ENCODE data around the gene CLEC2L.

CLEC2L gene

GRCh38 chr7:139587535-139587934 is 64.0 kb downstream of the CLEC2L start:
- TF ChIP-seq ZFP30 (CRISPR knock-in tag; IDR thresholded peaks at IDR 0.05) (no peak), OSR1 (CRISPR knock-in tag; IDR thresholded peaks at IDR 0.05) (no peak), ZNF565 (CRISPR knock-in tag; conservative IDR thresholded peaks at IDR 0.05; ENCODE audit: low read depth) (no peak), TCF4 (CRISPR knock-in tag; IDR thresholded peaks at IDR 0.05; ENCODE audit: borderline replicate concordance) (no peak), CSDC2 (CRISPR knock-in tag; IDR thresholded peaks at IDR 0.05) (no peak), ZNF70 (CRISPR knock-in tag; IDR thresholded peaks at IDR 0.05) (no peak), GLIS3 (CRISPR knock-in tag; IDR thresholded peaks at IDR 0.05) (no peak), TSHZ2 (CRISPR knock-in tag; IDR thresholded peaks at IDR 0.05) (no peak), TOX (CRISPR knock-in tag; IDR thresholded peaks at IDR 0.05; ENCODE audit: borderline replicate concordance) (no peak), ISL1 (CRISPR knock-in tag; IDR thresholded peaks at IDR 0.05) (no peak), PPARA (CRISPR knock-in tag; IDR thresholded peaks at IDR 0.05; ENCODE audit: borderline replicate concordance) (no peak), ZNF8 (CRISPR knock-in tag; IDR thresholded peaks at IDR 0.05) (no peak), RARB (CRISPR knock-in tag; IDR thresholded peaks at IDR 0.05) (no peak), CREB5 (CRISPR knock-in tag; IDR thresholded peaks at IDR 0.05; ENCODE audit: low read depth) (no peak)
- no peak for ATAC-seq

- ATAC-seq, result no peak
- TF ChIP-seq ZNF565 (CRISPR knock-in tag; conservative IDR thresholded peaks at IDR 0.05; ENCODE audit: low read depth) (no peak), CSRNP3 (CRISPR knock-in tag; IDR thresholded peaks at IDR 0.05) (no peak), TOX (CRISPR knock-in tag; IDR thresholded peaks at IDR 0.05; ENCODE audit: borderline replicate concordance) (no peak)
Observed at GRCh38 chr7:139588632-139589031, 65.1 kb downstream of the CLEC2L start.

- ATAC-seq, result no peak
- no peak for TF ChIP-seq POU6F1 (CRISPR knock-in tag; IDR thresholded peaks at IDR 0.05; ENCODE audit: borderline replicate concordance, low read depth)
- TF ChIP-seq ZNF8 (CRISPR knock-in tag; IDR thresholded peaks at IDR 0.05), result no peak
- TF ChIP-seq OSR1 (CRISPR knock-in tag; IDR thresholded peaks at IDR 0.05), result no peak
- no peak for TF ChIP-seq ISL1 (CRISPR knock-in tag; IDR thresholded peaks at IDR 0.05)
Observed at GRCh38 chr7:139589474-139589873, 66.0 kb downstream of the CLEC2L start.

GRCh38 chr7:139591550-139592195 is 68.2 kb downstream of the CLEC2L start:
- ATAC-seq, result no peak
- no peak for TF ChIP-seq SNAI2 (CRISPR knock-in tag; IDR thresholded peaks at IDR 0.05)
- no peak for TF ChIP-seq TSHZ2 (CRISPR knock-in tag; IDR thresholded peaks at IDR 0.05)
- no peak for TF ChIP-seq ISL1 (CRISPR knock-in tag; IDR thresholded peaks at IDR 0.05)
- TF ChIP-seq POU6F1 (CRISPR knock-in tag; IDR thresholded peaks at IDR 0.05; ENCODE audit: borderline replicate concordance, low read depth), result no peak
- TF ChIP-seq ZFP30 (CRISPR knock-in tag; IDR thresholded peaks at IDR 0.05), result no peak
- TF ChIP-seq CSRNP3 (CRISPR knock-in tag; IDR thresholded peaks at IDR 0.05), result no peak
- no peak for TF ChIP-seq PATZ1 (CRISPR knock-in tag; IDR thresholded peaks at IDR 0.05; ENCODE audit: borderline replicate concordance)
- no peak for TF ChIP-seq RARB (CRISPR knock-in tag; IDR thresholded peaks at IDR 0.05)
- no peak for TF ChIP-seq ZFP3 (CRISPR knock-in tag; IDR thresholded peaks at IDR 0.05)
- TF ChIP-seq CSDC2 (CRISPR knock-in tag; IDR thresholded peaks at IDR 0.05), result no peak
